ENCODE data around the gene AP1G2. TPM values are rescaled to one million over a fixed set of nuclear protein-coding genes. Genes with fewer than 3 reads are reported as not detected.

The AP1G2 gene
- total RNA-seq, 1 donor from 2014 or later, result 40.5 TPM

DNA sequence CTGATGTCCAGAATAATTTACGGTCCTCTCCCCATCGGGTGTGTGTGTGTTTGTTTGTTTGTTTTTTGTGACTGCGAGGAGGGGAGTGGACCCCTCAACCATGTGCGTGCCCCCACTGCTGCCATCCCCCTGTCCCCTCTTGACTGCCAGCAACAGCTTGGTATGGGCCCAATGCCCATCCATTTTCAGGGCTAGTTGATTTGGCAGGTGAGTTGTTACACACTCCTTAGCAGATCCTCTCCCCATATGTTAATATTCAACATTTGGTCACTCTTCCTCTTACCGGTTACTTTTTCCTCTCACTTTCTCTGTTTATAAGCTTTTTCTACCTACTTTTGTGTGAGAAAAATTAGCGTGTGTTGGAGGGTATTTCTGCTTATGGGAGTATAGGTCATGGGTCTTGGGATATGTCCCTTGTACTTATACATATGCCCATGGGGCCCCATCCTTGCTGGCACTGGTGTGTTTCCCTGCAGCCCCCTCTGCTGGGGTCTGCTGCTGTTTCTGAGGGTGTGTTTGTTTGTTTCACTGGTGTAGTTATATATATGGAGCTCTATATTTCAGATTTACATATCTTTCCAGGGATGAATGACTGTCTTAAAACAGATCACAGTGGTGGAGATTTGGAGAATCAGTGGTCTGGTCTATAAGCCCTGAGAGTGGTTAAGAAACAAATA lies 49.8 kb downstream of the AP1G2 start:
- DNase-seq (ENCODE audit: low read depth) (no peak), FAIRE-seq (no peak)
- Histone ChIP-seq H3K36me3 (ENCODE audit: control insufficient read depth, insufficient read depth, low read length) (no peaks in the 10 kb centered on the region), H3K4me3 (ENCODE audit: low read depth, low read length) (no peak overlapping the region), H3K27me3 (ENCODE audit: control insufficient read depth, insufficient read depth, low read length) (no peaks in the 10 kb centered on the region)
- TF ChIP-seq, protein P1, sequence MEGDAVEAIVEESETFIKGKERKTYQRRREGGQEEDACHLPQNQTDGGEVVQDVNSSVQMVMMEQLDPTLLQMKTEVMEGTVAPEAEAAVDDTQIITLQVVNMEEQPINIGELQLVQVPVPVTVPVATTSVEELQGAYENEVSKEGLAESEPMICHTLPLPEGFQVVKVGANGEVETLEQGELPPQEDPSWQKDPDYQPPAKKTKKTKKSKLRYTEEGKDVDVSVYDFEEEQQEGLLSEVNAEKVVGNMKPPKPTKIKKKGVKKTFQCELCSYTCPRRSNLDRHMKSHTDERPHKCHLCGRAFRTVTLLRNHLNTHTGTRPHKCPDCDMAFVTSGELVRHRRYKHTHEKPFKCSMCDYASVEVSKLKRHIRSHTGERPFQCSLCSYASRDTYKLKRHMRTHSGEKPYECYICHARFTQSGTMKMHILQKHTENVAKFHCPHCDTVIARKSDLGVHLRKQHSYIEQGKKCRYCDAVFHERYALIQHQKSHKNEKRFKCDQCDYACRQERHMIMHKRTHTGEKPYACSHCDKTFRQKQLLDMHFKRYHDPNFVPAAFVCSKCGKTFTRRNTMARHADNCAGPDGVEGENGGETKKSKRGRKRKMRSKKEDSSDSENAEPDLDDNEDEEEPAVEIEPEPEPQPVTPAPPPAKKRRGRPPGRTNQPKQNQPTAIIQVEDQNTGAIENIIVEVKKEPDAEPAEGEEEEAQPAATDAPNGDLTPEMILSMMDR (IDR thresholded peaks at IDR 0.05; ENCODE audit: insufficient read depth, low read length, severe bottlenecking), result no peak

DNA sequence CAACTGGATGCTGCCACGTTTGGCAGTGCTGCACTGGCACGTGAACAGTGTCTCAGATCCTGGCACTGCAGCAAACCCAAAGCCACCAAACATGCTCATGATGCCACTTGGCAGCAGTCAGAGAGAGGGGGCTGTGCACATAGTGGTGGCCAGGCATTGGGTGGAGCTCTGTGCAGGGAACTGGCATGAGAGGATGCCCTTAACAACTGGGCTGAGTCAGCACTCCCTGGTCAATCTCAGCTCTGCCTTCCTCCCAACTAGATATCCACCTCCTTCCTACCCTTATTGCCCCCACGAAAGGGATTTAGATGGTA lies 53.0 kb downstream of the AP1G2 start:
- TF ChIP-seq, protein P1 (IDR thresholded peaks at IDR 0.05; ENCODE audit: insufficient read depth, low read length, severe bottlenecking), result no peak
- DNase-seq (ENCODE audit: low read depth) (no peak), FAIRE-seq (no peak)

DNA sequence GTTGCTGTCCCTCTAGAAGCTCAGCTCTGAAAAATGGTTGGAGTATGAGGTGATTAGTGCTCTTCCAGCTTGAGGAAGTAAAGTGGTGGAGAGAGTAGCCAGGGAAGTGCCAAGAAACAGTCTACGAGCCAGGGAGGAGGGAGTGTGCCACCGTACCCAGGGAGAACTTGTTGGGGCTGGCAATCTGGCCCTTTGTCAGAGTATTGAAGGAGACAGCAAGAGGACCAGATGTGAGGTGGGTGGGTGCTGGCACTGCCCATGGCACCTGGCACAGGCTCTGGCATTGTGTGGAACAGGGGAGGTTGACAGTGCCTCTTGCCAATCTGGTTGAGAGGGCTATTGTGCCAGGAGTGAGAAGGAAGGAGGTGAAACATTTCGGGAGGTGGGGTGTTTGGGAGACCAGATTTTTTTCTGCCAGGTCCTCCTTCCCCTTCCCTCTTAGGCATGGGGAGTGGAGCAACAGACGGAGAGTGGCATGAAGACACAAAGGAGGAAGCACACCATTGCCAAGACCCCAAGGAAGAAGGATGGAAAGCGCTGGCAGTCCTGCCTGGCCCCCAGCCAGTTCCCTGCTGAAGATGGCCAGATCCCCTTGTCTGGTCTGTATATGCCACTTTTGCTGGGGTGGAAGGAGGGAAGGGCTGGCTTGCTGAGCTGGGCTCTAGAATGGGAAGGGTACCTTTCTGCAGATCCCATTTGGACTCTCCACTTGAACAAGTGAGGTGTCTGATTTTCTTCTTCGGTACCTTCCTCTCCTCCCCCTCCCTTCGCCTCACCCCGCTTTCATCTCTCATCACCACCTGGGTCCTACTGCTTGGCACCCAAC lies 53.6 kb downstream of the AP1G2 start:
- TF ChIP-seq, protein P1 (IDR thresholded peaks at IDR 0.05; ENCODE audit: insufficient read depth, low read length, severe bottlenecking), result no peak
- DNase-seq (ENCODE audit: low read depth), result no peak
- no peaks in the 10 kb centered on the region for H3K36me3 ChIP-seq (ENCODE audit: control insufficient read depth, insufficient read depth, low read length)
- peak; percentile 93 for FAIRE-seq
- no peaks in the 10 kb centered on the region for H3K27me3 ChIP-seq (ENCODE audit: control insufficient read depth, insufficient read depth, low read length)
- no peak overlapping the region for H3K4me3 ChIP-seq (ENCODE audit: low read depth, low read length)

More for the DNA sequence above, 53.0 kb downstream of the AP1G2 start:
- Histone ChIP-seq H3K27me3 (ENCODE audit: control insufficient read depth, insufficient read depth, low read length) (no peaks in the 10 kb centered on the region), H3K4me3 (ENCODE audit: low read depth, low read length) (no peak overlapping the region), H3K36me3 (ENCODE audit: control insufficient read depth, insufficient read depth, low read length) (no peaks in the 10 kb centered on the region)

DNA sequence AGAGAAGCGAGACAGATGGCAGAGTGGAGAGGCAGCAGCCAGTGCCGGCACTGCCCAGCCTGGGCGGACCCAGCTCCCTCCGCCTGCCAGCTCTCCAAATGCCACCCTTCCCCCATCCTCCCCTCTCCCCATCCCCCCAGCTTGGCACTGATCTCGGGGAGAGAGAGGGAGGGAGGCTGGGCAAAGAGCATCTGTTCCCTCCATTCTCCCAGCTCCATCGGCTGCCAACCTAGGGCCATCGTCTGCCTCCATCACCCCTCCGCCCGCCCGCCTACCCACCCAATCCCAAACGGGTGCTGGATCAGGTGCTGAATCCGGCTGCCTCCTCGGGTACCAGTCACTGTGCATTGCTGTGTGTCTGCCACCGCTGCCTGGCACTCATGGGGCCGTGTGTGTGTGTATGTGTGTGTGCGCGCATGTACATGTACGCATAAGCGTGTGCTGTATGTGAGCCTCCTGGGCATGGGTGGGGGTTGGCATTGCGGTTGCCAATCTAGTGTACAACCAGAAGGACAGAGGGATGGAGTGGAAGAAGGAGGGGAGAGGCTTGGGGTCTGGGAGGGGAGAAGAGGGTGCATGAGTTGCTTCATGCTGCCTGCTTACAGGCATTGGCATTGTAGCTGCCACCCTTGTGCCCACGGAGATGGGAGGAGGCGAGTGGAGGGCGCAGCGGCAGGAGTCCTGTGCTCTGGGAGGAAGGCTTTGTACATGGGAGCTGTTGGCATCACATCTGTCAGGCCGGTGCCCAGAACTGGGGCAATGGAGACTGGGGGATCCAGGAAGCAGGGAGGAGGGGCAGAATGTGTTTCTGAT lies 54.4 kb downstream of the AP1G2 start:
- DNase-seq (ENCODE audit: low read depth) (no peak), FAIRE-seq (no peak)
- no peaks in the 10 kb centered on the region for H3K27me3 ChIP-seq (ENCODE audit: control insufficient read depth, insufficient read depth, low read length)
- TF ChIP-seq, protein P1 (IDR thresholded peaks at IDR 0.05; ENCODE audit: insufficient read depth, low read length, severe bottlenecking), result no peak
- H3K4me3 ChIP-seq (ENCODE audit: low read depth, low read length), result no peak overlapping the region
- no peaks in the 10 kb centered on the region for H3K36me3 ChIP-seq (ENCODE audit: control insufficient read depth, insufficient read depth, low read length)

DNA sequence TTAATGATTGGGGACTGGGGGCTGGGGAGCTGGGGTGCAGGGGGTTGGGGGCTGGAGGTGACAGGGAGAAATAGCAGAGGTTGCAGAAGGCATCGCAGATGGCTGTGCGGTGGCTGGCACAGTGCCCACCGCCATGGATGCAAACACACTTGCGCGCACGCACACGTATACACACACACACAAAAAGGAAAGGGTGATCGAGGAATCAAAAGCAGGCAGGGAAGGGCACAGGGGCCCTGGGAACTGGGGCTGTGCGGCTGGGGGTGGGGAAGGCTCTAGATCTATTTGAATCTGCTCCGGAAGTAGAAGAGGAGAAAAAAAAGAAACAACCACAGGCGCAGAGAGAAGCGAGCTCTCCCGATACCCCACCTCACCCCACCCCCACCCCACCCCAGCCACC lies 55.4 kb downstream of the AP1G2 start:
- no peak overlapping the region for H3K4me3 ChIP-seq (ENCODE audit: low read depth, low read length)

More for the DNA sequence above, 55.4 kb downstream of the AP1G2 start:
- H3K36me3 ChIP-seq (ENCODE audit: control insufficient read depth, insufficient read depth, low read length), result no peaks in the 10 kb centered on the region
- no peaks in the 10 kb centered on the region for H3K27me3 ChIP-seq (ENCODE audit: control insufficient read depth, insufficient read depth, low read length)
- no peak for FAIRE-seq
- DNase-seq (ENCODE audit: low read depth), result no peak
- TF ChIP-seq, protein P1 (IDR thresholded peaks at IDR 0.05; ENCODE audit: insufficient read depth, low read length, severe bottlenecking), result no peak

Other genes starting within 250 kb of the AP1G2 start
- 114 and 134 TPM in 2 replicates for gene PABPN1, start 246.3 kb downstream of the AP1G2 start, total RNA-seq
- 0.79 and 0.90 TPM in 2 replicates for gene SLC22A17, start 214.9 kb downstream of the AP1G2 start, total RNA-seq
- gene EFS, start 202.6 kb downstream of the AP1G2 start, total RNA-seq, result 2.4 and 5.4 TPM in 2 replicates
- not detected in 2 replicates for gene IL25, start 195.0 kb downstream of the AP1G2 start, total RNA-seq
- not detected in 2 replicates for gene CMTM5, start 190.7 kb downstream of the AP1G2 start, total RNA-seq
- gene MYH6, start 159.5 kb downstream of the AP1G2 start, total RNA-seq, result not detected in 2 replicates
- gene MYH7, start 132.1 kb downstream of the AP1G2 start, total RNA-seq, result not detected in 2 replicates
- 61.6 and 67.4 TPM in 2 replicates for gene NGDN, start 98.1 kb downstream of the AP1G2 start, total RNA-seq
- 0.13 and 0.26 TPM in 2 replicates for gene ZFHX2, start 16.0 kb downstream of the AP1G2 start, total RNA-seq
- gene THTPA, start 11.5 kb downstream of the AP1G2 start, total RNA-seq, result 3.6 and 4.5 TPM in 2 replicates
- not detected in 2 replicates for gene JPH4, start 11.0 kb upstream of the AP1G2 start, total RNA-seq
- gene DHRS2, start 68.6 kb upstream of the AP1G2 start, total RNA-seq, result not detected in 2 replicates